Prostate gland (tissue), 2 donors: ENCODE measurements around the gene CLCA4.

Experiments
- POLR2A ChIP-seq: fragments of 450-650 bp; IDR thresholded peaks from one replicate; pipeline ENCODE4 v1.6.1; 2016; ENCODE audit warnings: antibody characterized with exemption, mild to moderate bottlenecking
- POLR2AphosphoS5 ChIP-seq: sonication (generic); formaldehyde crosslinking; IDR thresholded peaks from one replicate; pipeline ENCODE4 v1.6.1; 2017; ENCODE audit warnings: antibody characterized with exemption
- TF ChIP-seq, protein P1 (sequence below), 4 experiments: fragments of 200-600 bp in 2 of 4; fragments of 450-650 bp in 2 of 4; sonication (generic) in 2 of 4; IDR thresholded peaks; 1 replicate in 3 of 4; 2 replicates in 1 of 4; pipeline ENCODE4 v1.5.1; 2016 to 2019; ENCODE audit warnings: antibody characterized with exemption in 4 of 4, mild to moderate bottlenecking in 2 of 4, moderate library complexity in 2 of 4

DNA sequence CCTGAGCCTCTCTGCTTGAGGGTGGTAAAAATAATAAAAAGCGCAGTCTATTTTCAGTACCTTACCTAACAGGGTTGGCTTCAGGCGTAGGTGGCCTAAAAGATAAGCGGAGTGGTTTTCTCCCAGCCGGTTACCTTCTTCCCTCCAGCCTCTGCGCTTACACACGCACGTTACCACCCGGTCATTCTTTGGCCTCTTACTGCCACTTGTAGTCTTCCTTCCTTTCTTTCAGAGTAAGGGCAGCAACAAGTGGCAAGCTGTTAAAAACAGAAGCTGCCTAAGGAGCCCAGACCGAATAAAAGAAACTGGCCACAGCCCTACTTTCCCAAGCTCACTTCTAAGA, 42.8 kb upstream of the CLCA4 start:
- TF ChIP-seq, protein P1, sequence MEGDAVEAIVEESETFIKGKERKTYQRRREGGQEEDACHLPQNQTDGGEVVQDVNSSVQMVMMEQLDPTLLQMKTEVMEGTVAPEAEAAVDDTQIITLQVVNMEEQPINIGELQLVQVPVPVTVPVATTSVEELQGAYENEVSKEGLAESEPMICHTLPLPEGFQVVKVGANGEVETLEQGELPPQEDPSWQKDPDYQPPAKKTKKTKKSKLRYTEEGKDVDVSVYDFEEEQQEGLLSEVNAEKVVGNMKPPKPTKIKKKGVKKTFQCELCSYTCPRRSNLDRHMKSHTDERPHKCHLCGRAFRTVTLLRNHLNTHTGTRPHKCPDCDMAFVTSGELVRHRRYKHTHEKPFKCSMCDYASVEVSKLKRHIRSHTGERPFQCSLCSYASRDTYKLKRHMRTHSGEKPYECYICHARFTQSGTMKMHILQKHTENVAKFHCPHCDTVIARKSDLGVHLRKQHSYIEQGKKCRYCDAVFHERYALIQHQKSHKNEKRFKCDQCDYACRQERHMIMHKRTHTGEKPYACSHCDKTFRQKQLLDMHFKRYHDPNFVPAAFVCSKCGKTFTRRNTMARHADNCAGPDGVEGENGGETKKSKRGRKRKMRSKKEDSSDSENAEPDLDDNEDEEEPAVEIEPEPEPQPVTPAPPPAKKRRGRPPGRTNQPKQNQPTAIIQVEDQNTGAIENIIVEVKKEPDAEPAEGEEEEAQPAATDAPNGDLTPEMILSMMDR (IDR thresholded peaks at IDR 0.05), result no peak
- TF ChIP-seq POLR2A (no peak), POLR2AphosphoS5 (no peak)
